Brain microvascular endothelial cell (primary cell): Measurements from ENCODE around the gene MAT2B.

Experiments
- DNase-seq: peaks from one replicate; pipeline ENCODE4 v3.0.0-alpha.2; 2020
- H3K27ac ChIP-seq: fragments of 250-450 bp; sonication (Bioruptor Pico); 2 replicates; pipeline ENCODE4 v1.5.1; 2020; ENCODE audit warnings: mild to moderate bottlenecking, moderate library complexity
- H3K27me3 ChIP-seq: fragments of 250-450 bp; sonication (Bioruptor Pico); replicated peaks from 2 replicates; pipeline ENCODE4 v1.5.1; 2020; ENCODE audit warnings: mild to moderate bottlenecking
- H3K36me3 ChIP-seq: fragments of 250-450 bp; sonication (Bioruptor Pico); replicated peaks from 2 replicates; pipeline ENCODE4 v1.5.1; 2020; ENCODE audit warnings: mild to moderate bottlenecking
- H3K4me3 ChIP-seq: 2 replicates; pipeline ENCODE4 v1.5.1; 2011; ENCODE audit warnings: low read depth, mild to moderate bottlenecking, control low read depth, low read length, moderate library complexity
- in situ Hi-C: cut with HindIII; loops from 2 replicates; pipeline ENCODE4 v1.10.0; 2017; ENCODE audit warnings: low sequenced_read_pairs, low pct_ligation_motif_present
- TF ChIP-seq, protein P1 (sequence below): IDR thresholded peaks from 2 replicates; pipeline ENCODE4 v1.5.1; 2011; ENCODE audit warnings: low read depth, mild to moderate bottlenecking, moderate library complexity, low read length, control low read depth, inconsistent platforms; ENCODE audit errors: missing control alignments

Gene MAT2B

DNA sequence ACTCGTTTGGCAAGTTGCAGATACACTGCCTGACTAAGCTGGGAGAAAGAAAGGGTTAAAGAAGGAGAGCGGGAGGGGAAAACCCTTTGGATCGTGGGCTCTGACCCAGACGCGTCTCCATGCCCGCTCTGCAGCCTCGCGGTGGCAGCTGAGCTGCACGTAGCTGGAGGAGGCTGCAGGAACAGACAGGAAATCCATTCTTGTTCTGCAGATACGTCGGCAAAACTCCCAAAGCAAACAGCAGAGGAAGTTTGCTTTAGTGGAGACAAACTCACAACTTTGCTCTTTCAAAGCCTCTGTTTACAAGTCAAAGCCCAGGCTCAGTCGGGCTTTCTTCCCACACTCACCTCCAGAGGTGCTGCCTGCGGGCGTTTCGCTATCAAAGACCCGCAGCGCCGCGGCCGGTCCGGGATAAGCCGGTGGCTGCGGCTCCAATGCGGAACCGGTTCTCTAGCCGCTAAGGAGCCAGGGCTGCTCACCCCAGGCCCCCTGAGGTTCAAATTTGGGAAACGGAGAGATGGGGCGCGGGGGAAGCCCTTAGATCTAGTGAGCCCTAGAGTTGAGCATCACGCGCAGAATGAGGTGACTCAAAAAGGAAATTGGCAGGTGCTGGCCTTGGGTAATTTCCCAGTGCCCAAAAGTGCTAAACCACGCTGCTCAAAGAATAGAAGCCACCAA, 60.7 kb downstream of the MAT2B start:
- Histone ChIP-seq H3K27ac (no peak overlapping the region), H3K36me3 (no peaks in the 10 kb centered on the region), H3K4me3 (peak overlapping the region; percentile 43), H3K27me3 (peaks cover 5% of the 10 kb centered on the region)
- in situ Hi-C loops, result no loop called here
- DNase-seq, result peak; percentile 1
- TF ChIP-seq, protein P1, sequence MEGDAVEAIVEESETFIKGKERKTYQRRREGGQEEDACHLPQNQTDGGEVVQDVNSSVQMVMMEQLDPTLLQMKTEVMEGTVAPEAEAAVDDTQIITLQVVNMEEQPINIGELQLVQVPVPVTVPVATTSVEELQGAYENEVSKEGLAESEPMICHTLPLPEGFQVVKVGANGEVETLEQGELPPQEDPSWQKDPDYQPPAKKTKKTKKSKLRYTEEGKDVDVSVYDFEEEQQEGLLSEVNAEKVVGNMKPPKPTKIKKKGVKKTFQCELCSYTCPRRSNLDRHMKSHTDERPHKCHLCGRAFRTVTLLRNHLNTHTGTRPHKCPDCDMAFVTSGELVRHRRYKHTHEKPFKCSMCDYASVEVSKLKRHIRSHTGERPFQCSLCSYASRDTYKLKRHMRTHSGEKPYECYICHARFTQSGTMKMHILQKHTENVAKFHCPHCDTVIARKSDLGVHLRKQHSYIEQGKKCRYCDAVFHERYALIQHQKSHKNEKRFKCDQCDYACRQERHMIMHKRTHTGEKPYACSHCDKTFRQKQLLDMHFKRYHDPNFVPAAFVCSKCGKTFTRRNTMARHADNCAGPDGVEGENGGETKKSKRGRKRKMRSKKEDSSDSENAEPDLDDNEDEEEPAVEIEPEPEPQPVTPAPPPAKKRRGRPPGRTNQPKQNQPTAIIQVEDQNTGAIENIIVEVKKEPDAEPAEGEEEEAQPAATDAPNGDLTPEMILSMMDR, result peak; percentile 12

DNA sequence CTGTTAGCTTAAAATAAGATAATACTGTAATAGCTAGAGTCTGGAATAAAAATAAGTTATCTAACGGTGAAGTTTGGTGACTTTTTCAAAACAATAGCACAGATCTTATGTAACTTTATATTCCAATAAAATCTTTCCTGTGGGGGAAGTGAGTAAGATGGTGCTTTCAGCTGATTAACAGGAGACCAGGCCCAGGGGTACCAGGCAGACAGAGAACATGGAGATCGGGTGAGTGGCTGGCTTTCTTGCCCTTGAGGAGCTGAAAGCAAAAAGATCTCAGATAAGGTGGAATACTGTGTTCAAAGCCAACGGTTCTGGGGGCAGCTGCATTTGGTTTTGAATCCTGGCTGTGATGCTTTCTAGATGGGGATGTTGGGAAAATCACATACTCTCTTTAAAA, 61.3 kb downstream of the MAT2B start:
- DNase-seq, result no peak
- no peak overlapping the region for H3K27ac ChIP-seq
- TF ChIP-seq, protein P1, result no peak
- in situ Hi-C loops, result no loop called here
- H3K4me3 ChIP-seq, result no peak overlapping the region
- no peaks in the 10 kb centered on the region for H3K36me3 ChIP-seq
- peaks cover 5% of the 10 kb centered on the region for H3K27me3 ChIP-seq

DNA sequence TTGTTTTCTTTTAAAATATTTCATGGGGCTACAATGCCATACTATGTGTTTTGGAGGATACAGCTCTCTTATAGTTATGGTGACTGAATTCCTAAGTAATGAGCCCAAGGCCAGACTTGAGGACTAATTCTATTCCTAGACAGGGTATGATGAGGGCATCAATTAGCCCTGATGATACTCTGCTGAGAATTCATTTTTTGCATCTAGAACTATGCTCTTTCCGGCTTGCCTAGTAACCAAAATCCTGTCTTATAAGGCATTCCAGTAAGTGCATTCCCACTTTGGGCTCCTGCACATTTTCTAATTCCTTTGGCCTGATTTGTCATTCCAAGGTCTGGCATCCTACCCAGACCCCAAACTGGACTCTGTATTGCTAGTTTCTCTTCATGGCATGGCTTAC, 62.4 kb downstream of the MAT2B start:
- in situ Hi-C loops, result no loop called here
- no peaks in the 10 kb centered on the region for H3K36me3 ChIP-seq
- no peak overlapping the region for H3K27ac ChIP-seq
- peaks cover 5% of the 10 kb centered on the region for H3K27me3 ChIP-seq
- TF ChIP-seq, protein P1, result no peak
- DNase-seq, result no peak
- H3K4me3 ChIP-seq, result no peak overlapping the region
